T-cell (primary cell): Measurements from ENCODE around the gene ZSCAN25. TPM values are rescaled to one million over a fixed set of nuclear protein-coding genes. Genes with fewer than 3 reads are reported as not detected.

Experiments
- ATAC-seq, 4 experiments: fragments of 200-7000 bp in 3 of 4; fragments of 150-1000 bp in 1 of 4; cut with Tn5 transposase; replicated peaks in 1 of 4; 1 replicate in 3 of 4; 2 replicates in 1 of 4; pipeline ENCODE4 v1.10.0; 2021; ENCODE audit warnings: moderate library complexity in 3 of 4, mild to moderate bottlenecking in 2 of 4, moderate number of reproducible peaks in 1 of 4
- CTCF ChIA-PET, 2 donors: fragments of 300-600 bp; sonication (Branson Sonifier 250); formaldehyde crosslinking; loops; one replicate each; lab custom pipeline; 2022; ENCODE audit warnings: antibody characterized with exemption in 2 of 2; lab: Charles Lee
- POLR2A ChIA-PET, 2 donors: fragments of 300-600 bp; sonication (Branson Sonifier 250); formaldehyde crosslinking; loops; one replicate each; lab custom pipeline; 2022; ENCODE audit warnings: antibody characterized with exemption in 2 of 2; lab: Charles Lee
- DNase-seq, 35 experiments: peaks; one replicate each; pipeline versions ENCODE4 v3.0.0 to v3.0.0-alpha.2; 2013 to 2023
- H3K27ac ChIP-seq: one replicate; pipeline ENCODE4 v1.5.1; 2013; ENCODE audit warnings: low read length
- H3K27me3 ChIP-seq, 2 experiments: replicated peaks in 1 of 2; 1 replicate in 1 of 2; 2 replicates in 1 of 2; pipeline versions ENCODE4 v1.6.1 to v1.7.0; 2013; ENCODE audit warnings: low read length in 1 of 2, mixed read lengths in 1 of 2; ENCODE audit not compliant: control insufficient read depth in 2 of 2, insufficient read depth in 2 of 2; ENCODE audit errors: extremely low read depth in 1 of 2
- H3K36me3 ChIP-seq, 2 donors: 1 replicate in 1 of 2; 2 replicates in 1 of 2; pipeline versions ENCODE4 v1.6.1 to v1.7.0; 2013; ENCODE audit warnings: low read length in 1 of 2; ENCODE audit not compliant: control insufficient read depth in 2 of 2, insufficient read depth in 1 of 2; ENCODE audit errors: extremely low read depth in 1 of 2
- H3K4me1 ChIP-seq, 2 experiments: 1 replicate in 1 of 2; 2 replicates in 1 of 2; pipeline versions ENCODE4 v1.6.1 to v1.7.0; 2013; ENCODE audit warnings: low read length in 2 of 2, mixed read lengths in 1 of 2; ENCODE audit not compliant: insufficient read depth in 2 of 2, control insufficient read depth in 1 of 2; ENCODE audit errors: extremely low read depth in 1 of 2
- H3K4me3 ChIP-seq, 2 donors: 1 replicate in 1 of 2; 2 replicates in 1 of 2; pipeline versions ENCODE4 v1.5.1 to v1.7.0; 2013; ENCODE audit warnings: mild to moderate bottlenecking in 2 of 2, low read length in 1 of 2, moderate library complexity in 1 of 2; ENCODE audit not compliant: control insufficient read depth in 1 of 2; ENCODE audit errors: extremely low read depth in 1 of 2
- H3K9me3 ChIP-seq: 2 replicates; pipeline ENCODE4 v1.7.0; 2013
- H3K27ac Mint-ChIP-seq, 2 donors: one replicate each; pipeline ENCODE4 v1.8.0; 2020 to 2021; ENCODE audit warnings: mild to moderate bottlenecking in 2 of 2, mixed read lengths in 2 of 2
- H3K27me3 Mint-ChIP-seq, 2 donors: one replicate each; pipeline ENCODE4 v1.8.0; 2021 to 2022; ENCODE audit warnings: mixed read lengths in 2 of 2
- H3K36me3 Mint-ChIP-seq: one replicate; pipeline ENCODE4 v1.8.0; 2021; ENCODE audit warnings: mixed read lengths
- H3K4me1 Mint-ChIP-seq, 3 donors: one replicate each; pipeline ENCODE4 v1.8.0; 2020 to 2022; ENCODE audit warnings: mixed read lengths in 3 of 3, mild to moderate bottlenecking in 1 of 3
- H3K4me3 Mint-ChIP-seq, 3 donors: one replicate each; pipeline ENCODE4 v1.8.0; 2020 to 2022; ENCODE audit warnings: mild to moderate bottlenecking in 3 of 3, mixed read lengths in 3 of 3, moderate library complexity in 3 of 3
- H3K9me3 Mint-ChIP-seq, 3 donors: one replicate each; pipeline ENCODE4 v1.8.0; 2020 to 2022; ENCODE audit warnings: mixed read lengths in 3 of 3
- WGBS: methylation state at CpG from one replicate; pipeline ENCODE4 v1.1.5; 2013; ENCODE audit warnings: missing lambda C conversion rate; ENCODE audit not compliant: insufficient coverage; 5-methylcytosine and 5-hydroxymethylcytosine counted together
- total RNA-seq, 35 experiments: library from RNA in 6 of 35; stranded (reverse) in 6 of 35; fragments of 120-200 nt in 1 of 35; gene quantifications; one replicate each; pipeline versions ENCODE4 v1.2.1 to v1.2.4 and lab custom pipeline; 2013 to 2026

ZSCAN25 gene
- total RNA-seq, 5 donors from 2014 or later (not counting 1 experiment from before 2014, with no cell fraction given): 43.1 to 50.3 (median 49.8) TPM

DNA sequence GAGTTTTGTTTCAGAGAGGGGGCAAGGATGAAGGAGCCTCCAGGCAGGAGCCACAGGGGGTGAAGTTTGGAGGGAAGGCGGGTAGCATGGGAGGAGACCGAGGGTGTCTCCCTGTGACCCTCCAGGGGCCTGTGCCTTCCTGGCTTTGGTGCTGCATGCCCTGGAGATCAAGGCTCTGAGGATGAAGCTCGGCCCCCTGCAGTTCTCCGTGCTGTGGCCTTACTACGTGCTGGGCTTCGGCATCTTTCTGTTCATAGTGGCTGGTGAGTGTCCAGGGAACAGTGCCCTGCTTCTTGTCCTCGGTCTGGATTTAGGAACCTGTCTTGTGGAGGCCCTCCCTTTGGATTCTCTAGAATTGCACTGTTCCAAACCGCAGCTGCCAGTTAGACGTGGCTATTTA, 9.2 kb upstream of the ZSCAN25 start:
- H3K36me3 ChIP-seq: no peaks in the 10 kb centered on the region
- no peaks in the 10 kb centered on the region for H3K9me3 ChIP-seq
- H3K4me1 ChIP-seq: no peaks in the 10 kb centered on the region
- ATAC-seq (no peak), DNase-seq (no peak)
- H3K4me3 Mint-ChIP-seq: no peak overlapping the region
- H3K27me3 Mint-ChIP-seq: no peaks in the 10 kb centered on the region
- H3K27me3 ChIP-seq: peaks cover 0 to 2% of the 10 kb centered on the region in 2 experiments
- H3K27ac ChIP-seq: no peak overlapping the region
- ChIA-PET CTCF (no interaction called here), POLR2A (no interaction called here)
- H3K4me1 Mint-ChIP-seq: peaks cover 0 to 2% (median 0%) of the 10 kb centered on the region in 3 donors
- H3K36me3 Mint-ChIP-seq: peaks cover 4% of the 10 kb centered on the region
- WGBS: 84% methylated on average over 7 of the region's 9 CpGs
- no peaks in the 10 kb centered on the region for H3K9me3 Mint-ChIP-seq
- H3K27ac Mint-ChIP-seq: no peak overlapping the region
- no peak overlapping the region for H3K4me3 ChIP-seq

DNA sequence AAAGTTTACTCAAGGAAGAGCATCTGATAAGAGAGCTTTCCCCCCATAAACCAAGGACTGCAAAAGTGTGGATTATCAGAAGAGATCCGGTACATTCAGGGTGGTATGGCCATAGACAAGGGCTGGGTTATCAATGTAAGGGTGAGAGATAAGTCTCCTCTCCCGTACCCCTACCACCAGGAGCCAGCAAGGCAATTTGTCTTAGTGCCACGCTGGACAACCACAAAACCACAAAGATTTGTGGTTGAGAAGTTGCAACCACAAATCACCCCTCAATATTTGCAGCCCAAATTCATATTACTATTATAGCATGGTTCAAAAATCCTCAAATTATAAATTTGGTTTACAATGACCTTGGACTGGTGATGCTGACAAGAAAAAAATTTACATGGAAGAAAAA, 2.3 kb upstream of the ZSCAN25 start:
- Histone ChIP-seq H3K27ac (no peak overlapping the region), H3K27me3 (no peaks in the 10 kb centered on the region), H3K4me1 (peaks cover 6 to 19% of the 10 kb centered on the region in 2 experiments), H3K4me3 (no peak overlapping the region), H3K36me3 (peaks cover 2 to 12% of the 10 kb centered on the region in 2 donors), H3K9me3 (no peaks in the 10 kb centered on the region)
- Mint-ChIP-seq H3K36me3 (peaks cover 17% of the 10 kb centered on the region), H3K4me3 (peak overlapping the region in 1 of 3 donors; percentile 43), H3K27me3 (no peaks in the 10 kb centered on the region), H3K27ac (no peak overlapping the region), H3K9me3 (no peaks in the 10 kb centered on the region), H3K4me1 (peaks cover 36 to 42% (median 40%) of the 10 kb centered on the region in 3 donors)
- no CpG with 5 or more reads among the region's 3 CpGs for whole genome bisulfite sequencing
- ChIA-PET POLR2A (no interaction called here), CTCF (interaction anchor here in 1 of 2 donors (0.6 kb wide), 1 partner anchor 73 kb away, joined by 3 read pairs; no protein-coding TSS in a partner anchor)
- DNase-seq (no peak), ATAC-seq (no peak)

DNA sequence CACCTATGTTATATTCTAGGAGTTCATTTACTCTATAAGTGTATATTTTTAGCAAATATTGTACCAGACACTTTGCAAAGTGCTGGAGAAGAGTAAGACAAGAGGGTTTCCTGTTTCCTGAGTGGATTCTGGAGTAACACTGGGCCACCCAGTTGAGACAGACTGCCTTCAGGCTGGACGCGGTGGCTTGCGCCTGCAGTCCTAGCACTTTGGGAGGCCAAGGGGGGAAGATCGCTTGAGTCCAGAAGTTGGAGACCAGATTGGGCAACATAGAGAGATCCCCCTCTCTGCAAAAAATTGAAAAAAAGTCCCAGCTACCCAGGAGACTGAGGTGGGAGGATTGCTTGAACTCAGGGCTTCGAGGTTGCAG, 772 bp upstream of the ZSCAN25 start:
- H3K27ac Mint-ChIP-seq: peak overlapping the region; percentile 93 to 97
- H3K27me3 Mint-ChIP-seq: no peaks in the 10 kb centered on the region
- H3K36me3 ChIP-seq: peaks cover 16 to 26% of the 10 kb centered on the region in 2 donors
- no peaks in the 10 kb centered on the region for H3K27me3 ChIP-seq
- no peaks in the 10 kb centered on the region for H3K9me3 ChIP-seq
- H3K27ac ChIP-seq: no peak overlapping the region
- peaks cover 25% of the 10 kb centered on the region for H3K36me3 Mint-ChIP-seq
- peak overlapping the region; percentile 95 to 97 (median 97) for H3K4me3 Mint-ChIP-seq
- POLR2A ChIA-PET: interaction anchor here (0.5 to 0.7 kb wide), 2 partner anchors 10 to 106 kb away, joined by 3 read pairs; no protein-coding TSS in a partner anchor
- WGBS: no CpG with 5 or more reads among the region's 5 CpGs
- peak overlapping the region; percentile 86 to 89 for H3K4me3 ChIP-seq
- H3K4me1 ChIP-seq: peaks cover 6 to 19% of the 10 kb centered on the region in 2 experiments
- DNase-seq (no peak), ATAC-seq (no peak)
- peaks cover 41 to 50% (median 42%) of the 10 kb centered on the region in 3 donors for H3K4me1 Mint-ChIP-seq
- CTCF ChIA-PET: interaction anchor here in 1 of 2 donors (0.6 to 1.4 kb wide), 4 partner anchors 46 to 111 kb away, joined by 3 to 5 read pairs (median 3); partner anchors contain the start of genes ZKSCAN5 and ZNF655
- H3K9me3 Mint-ChIP-seq: no peaks in the 10 kb centered on the region

DNA sequence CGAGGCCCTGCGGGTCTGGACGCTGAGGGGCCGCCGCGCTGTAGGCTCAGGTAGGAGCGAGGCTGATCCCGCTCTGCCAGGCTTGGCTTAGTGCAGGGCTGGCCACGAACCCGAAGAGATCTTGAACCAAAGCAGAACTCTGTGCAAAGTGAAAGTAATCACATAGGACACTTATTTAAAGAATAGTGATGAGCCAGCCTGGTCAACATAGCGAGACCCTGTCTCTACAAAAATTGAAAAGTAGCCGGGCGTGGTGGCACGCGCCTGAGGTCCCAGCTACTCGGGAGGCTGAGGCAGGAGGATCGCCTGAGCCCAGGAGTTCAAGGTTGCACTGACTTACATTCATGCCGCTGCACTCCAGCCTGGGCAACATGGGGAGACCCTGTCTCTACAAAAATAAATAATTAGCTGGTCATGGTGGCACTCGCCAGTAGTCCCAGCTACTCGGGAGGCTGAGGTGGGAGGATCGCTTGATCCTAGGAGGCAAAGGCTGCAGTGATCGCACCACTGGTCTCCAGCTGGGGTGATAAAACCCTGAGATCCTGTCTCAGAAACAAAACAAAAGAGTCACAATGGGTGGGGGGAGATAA, 541 bp downstream of the ZSCAN25 start:
- peaks cover 42 to 55% (median 43%) of the 10 kb centered on the region in 3 donors for H3K4me1 Mint-ChIP-seq
- peak overlapping the region; percentile 93 to 97 for H3K27ac Mint-ChIP-seq

DNA sequence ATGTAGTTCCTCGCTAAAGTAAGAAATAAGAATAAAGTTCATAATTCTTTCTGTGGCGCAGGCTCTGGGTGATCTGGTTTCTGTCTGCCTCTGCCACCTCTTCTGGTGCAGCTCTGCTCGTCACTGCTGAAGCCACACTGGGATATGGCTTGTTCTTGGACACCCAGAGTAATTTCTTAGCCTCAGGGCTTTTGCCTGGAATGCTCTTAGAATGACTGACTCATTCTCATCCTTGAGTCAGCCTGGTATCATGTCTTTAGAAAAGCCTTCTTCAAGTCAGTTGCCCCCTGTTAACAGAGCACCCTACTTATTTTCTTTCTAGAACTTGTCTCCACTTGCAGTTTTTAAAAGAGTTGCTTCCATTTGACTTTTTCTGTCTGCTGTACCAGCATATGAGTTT, 2.0 kb downstream of the ZSCAN25 start:
- peaks cover 30 to 48% of the 10 kb centered on the region in 2 donors for H3K36me3 ChIP-seq
- H3K27ac ChIP-seq: no peak overlapping the region
- H3K4me3 ChIP-seq: no peak overlapping the region
- Mint-ChIP-seq H3K36me3 (peaks cover 46% of the 10 kb centered on the region), H3K27ac (no peak overlapping the region), H3K9me3 (no peaks in the 10 kb centered on the region), H3K4me3 (peak overlapping the region; percentile 95 to 97 (median 97)), H3K27me3 (no peaks in the 10 kb centered on the region), H3K4me1 (peaks cover 56 to 67% (median 57%) of the 10 kb centered on the region in 3 donors)
- no peaks in the 10 kb centered on the region for H3K27me3 ChIP-seq
- ChIA-PET CTCF (no interaction called here), POLR2A (interaction anchor here in 1 of 2 donors (1.1 kb wide), 1 partner anchor 210 kb away, joined by 3 read pairs; the partner anchor contains the start of genes BUD31 and PDAP1)
- ATAC-seq (no peak), DNase-seq (no peak)
- peaks cover 15 to 36% of the 10 kb centered on the region in 2 experiments for H3K4me1 ChIP-seq
- WGBS: 100% methylated on average over 2 of the region's 3 CpGs
- H3K9me3 ChIP-seq: no peaks in the 10 kb centered on the region

More for the DNA sequence above, 541 bp downstream of the ZSCAN25 start:
- Histone ChIP-seq H3K27ac (peak overlapping the region; percentile 70), H3K36me3 (peaks cover 22 to 35% of the 10 kb centered on the region in 2 donors), H3K27me3 (no peaks in the 10 kb centered on the region), H3K4me3 (peak overlapping the region; percentile 86 to 89), H3K9me3 (no peaks in the 10 kb centered on the region), H3K4me1 (peaks cover 6 to 22% of the 10 kb centered on the region in 2 experiments)
- Mint-ChIP-seq H3K27me3 (no peaks in the 10 kb centered on the region), H3K9me3 (no peaks in the 10 kb centered on the region), H3K4me3 (peak overlapping the region; percentile 95 to 97 (median 97)), H3K36me3 (peaks cover 35% of the 10 kb centered on the region)
- 16% methylated on average over 19 of the region's 22 CpGs for WGBS
- DNase-seq: no peak
- no peak for ATAC-seq
- POLR2A ChIA-PET: interaction anchor here in 1 of 2 donors (0.6 to 0.8 kb wide), 3 partner anchors 37 to 453 kb away, joined by 3 to 5 read pairs (median 4); partner anchors contain the start of gene BUD31
- CTCF ChIA-PET: interaction anchor here (0.6 to 1.4 kb wide), 3 partner anchors 59 to 1262 kb away, joined by 3 to 5 read pairs (median 4); partner anchors contain the start of gene ZNF655 (in 1 of the 2)

DNA sequence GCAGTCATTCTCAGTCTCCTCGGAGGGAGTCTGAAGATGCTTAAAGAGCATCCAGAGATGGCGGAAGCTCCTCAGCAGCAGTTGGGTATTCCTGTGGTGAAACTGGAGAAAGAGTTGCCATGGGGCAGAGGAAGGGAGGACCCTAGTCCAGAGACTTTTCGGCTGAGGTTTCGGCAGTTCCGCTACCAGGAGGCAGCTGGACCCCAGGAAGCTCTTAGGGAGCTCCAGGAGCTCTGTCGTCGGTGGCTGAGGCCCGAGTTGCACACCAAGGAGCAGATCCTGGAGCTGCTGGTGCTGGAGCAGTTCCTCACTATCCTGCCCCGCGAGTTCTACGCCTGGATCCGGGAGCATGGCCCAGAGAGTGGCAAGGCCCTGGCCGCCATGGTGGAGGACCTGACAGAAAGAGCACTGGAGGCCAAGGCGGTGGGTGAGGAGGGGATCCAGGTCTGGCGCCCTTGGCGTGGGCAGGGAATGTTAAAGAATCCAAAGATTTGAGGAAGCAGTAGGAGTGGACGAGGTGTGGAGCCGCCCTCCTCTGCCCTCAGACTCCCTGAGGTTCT, 2.9 kb downstream of the ZSCAN25 start:
- Mint-ChIP-seq H3K4me1 (peaks cover 66 to 77% (median 66%) of the 10 kb centered on the region in 3 donors), H3K36me3 (peaks cover 50% of the 10 kb centered on the region), H3K4me3 (no peak overlapping the region), H3K27me3 (no peaks in the 10 kb centered on the region), H3K9me3 (no peaks in the 10 kb centered on the region), H3K27ac (peak overlapping the region in 1 of 2 donors; percentile 19)
- no peak for DNase-seq
- Histone ChIP-seq H3K27ac (no peak overlapping the region), H3K36me3 (peaks cover 30 to 48% of the 10 kb centered on the region in 2 donors), H3K4me1 (peaks cover 21 to 45% of the 10 kb centered on the region in 2 experiments), H3K27me3 (no peaks in the 10 kb centered on the region), H3K4me3 (no peak overlapping the region), H3K9me3 (no peaks in the 10 kb centered on the region)
- ATAC-seq: no peak
- CTCF ChIA-PET: no interaction called here
- WGBS: 99% methylated on average over 18 of the region's 18 CpGs
- POLR2A ChIA-PET: interaction anchor here in 1 of 2 donors (1.1 kb wide), 1 partner anchor 211 kb away, joined by 3 read pairs; the partner anchor contains the start of genes BUD31 and PDAP1
